ENCODE results near the gene RIN3.

- TF ChIP-seq CTCF (IDR thresholded peaks at IDR 0.05), result peak in 1 of 3 donors; percentile 89
- no peak for TF ChIP-seq POLR2A (IDR thresholded peaks at IDR 0.05)
Measured at GRCh38 chr14:92680781-92681650, 167.4 kb downstream of the RIN3 start.
